HepG2 (cell line): Measurements from ENCODE around the gene POC1B. TPM values are rescaled to one million over a fixed set of nuclear protein-coding genes. Genes with fewer than 3 reads are reported as not detected.

Experiments
- AKNA ChIP-seq: sonication (generic); formaldehyde crosslinking; IDR thresholded peaks from 2 replicates; pipeline ENCODE4 v1.4.0; 2020; ENCODE audit warnings: missing genetic modification reagents, borderline replicate concordance
- FOXK2 ChIP-seq: fragments of 450-650 bp; IDR thresholded peaks from 2 replicates; pipeline ENCODE4 v1.6.1; 2016
- NFRKB ChIP-seq: fragments of 450-650 bp; IDR thresholded peaks from 2 replicates; pipeline ENCODE4 v1.6.1; 2017
- SOX6 ChIP-seq, 2 experiments: fragments of 450-650 bp in 1 of 2; sonication (generic) in 1 of 2; formaldehyde crosslinking in 1 of 2; IDR thresholded peaks; 2 replicates each; pipeline versions ENCODE4 v1.4.0 to v1.6.1; 2017 to 2020; ENCODE audit warnings: antibody characterized with exemption in 1 of 2, mild to moderate bottlenecking in 1 of 2, missing genetic modification reagents in 1 of 2
- TARDBP ChIP-seq: sonication (generic); formaldehyde crosslinking; IDR thresholded peaks from 2 replicates; pipeline ENCODE4 v1.8.0; 2022; ENCODE audit warnings: mild to moderate bottlenecking, missing genetic modification reagents
- WIZ ChIP-seq: sonication (generic); formaldehyde crosslinking; IDR thresholded peaks from 2 replicates; pipeline ENCODE4 v1.5.1; 2020; ENCODE audit warnings: mild to moderate bottlenecking, missing genetic modification reagents
- polyA plus RNA-seq, 8 experiments: library from polyadenylated mRNA; depleted of rRNA in 3 of 8; stranded (reverse) in 7 of 8; unstranded in 1 of 8; fragments of >200 nt; fragmentation: Illumina TruSeq in 4 of 8; extraction: Trizol in 4 of 8; gene quantifications; 2 replicates each; pipeline versions ENCODE4 v1.2.1 to v1.2.3, GENCODE V29; 2011 to 2016; ENCODE audit warnings: low read depth in 4 of 8, missing spikeins in 1 of 8, mixed read lengths in 1 of 8; ENCODE audit not compliant: insufficient read depth in 1 of 8
- total RNA-seq, 5 experiments: library from RNA; depleted of rRNA; stranded (reverse); fragments of >200 nt; fragmentation: Illumina TruSeq; extraction: Trizol; gene quantifications; 2 replicates each; pipeline ENCODE4 v1.2.3, GENCODE V29; 2016; ENCODE audit warnings: low read depth in 1 of 5
- TF ChIP-seq, protein P1 (sequence below): sonication (generic); formaldehyde crosslinking; IDR thresholded peaks from one replicate; pipeline ENCODE4 v1.5.1; 2020; ENCODE audit warnings: mild to moderate bottlenecking, missing genetic modification reagents; ENCODE audit errors: not compliant biosample characterization
- TF ChIP-seq, protein P2 (sequence below): sonication (generic); formaldehyde crosslinking; conservative IDR thresholded peaks from 2 replicates; pipeline ENCODE4 v1.4.0; 2020; ENCODE audit warnings: missing genetic modification reagents
- TF ChIP-seq, protein P3 (sequence below): sonication (generic); formaldehyde crosslinking; IDR thresholded peaks from 2 replicates; pipeline ENCODE4 v1.4.0; 2020; ENCODE audit warnings: missing genetic modification reagents, borderline replicate concordance

The POC1B gene
- total and polyA plus RNA-seq, 2 of the 13 experiments (the other 11 are each of a cell fraction or from before 2014, with no cell fraction given), result 9.3 to 11.0 TPM

- TF ChIP-seq WIZ (CRISPR knock-in tag) (no peak), FOXK2 (no peak), SOX6 (IDR thresholded peaks at IDR 0.05) (no peak), SOX6 (CRISPR knock-in tag; IDR thresholded peaks at IDR 0.05) (peak; percentile 91), TARDBP (CRISPR knock-in tag) (peak; percentile 69), NFRKB (no peak), AKNA (CRISPR knock-in tag) (no peak)
- TF ChIP-seq, protein P1, sequence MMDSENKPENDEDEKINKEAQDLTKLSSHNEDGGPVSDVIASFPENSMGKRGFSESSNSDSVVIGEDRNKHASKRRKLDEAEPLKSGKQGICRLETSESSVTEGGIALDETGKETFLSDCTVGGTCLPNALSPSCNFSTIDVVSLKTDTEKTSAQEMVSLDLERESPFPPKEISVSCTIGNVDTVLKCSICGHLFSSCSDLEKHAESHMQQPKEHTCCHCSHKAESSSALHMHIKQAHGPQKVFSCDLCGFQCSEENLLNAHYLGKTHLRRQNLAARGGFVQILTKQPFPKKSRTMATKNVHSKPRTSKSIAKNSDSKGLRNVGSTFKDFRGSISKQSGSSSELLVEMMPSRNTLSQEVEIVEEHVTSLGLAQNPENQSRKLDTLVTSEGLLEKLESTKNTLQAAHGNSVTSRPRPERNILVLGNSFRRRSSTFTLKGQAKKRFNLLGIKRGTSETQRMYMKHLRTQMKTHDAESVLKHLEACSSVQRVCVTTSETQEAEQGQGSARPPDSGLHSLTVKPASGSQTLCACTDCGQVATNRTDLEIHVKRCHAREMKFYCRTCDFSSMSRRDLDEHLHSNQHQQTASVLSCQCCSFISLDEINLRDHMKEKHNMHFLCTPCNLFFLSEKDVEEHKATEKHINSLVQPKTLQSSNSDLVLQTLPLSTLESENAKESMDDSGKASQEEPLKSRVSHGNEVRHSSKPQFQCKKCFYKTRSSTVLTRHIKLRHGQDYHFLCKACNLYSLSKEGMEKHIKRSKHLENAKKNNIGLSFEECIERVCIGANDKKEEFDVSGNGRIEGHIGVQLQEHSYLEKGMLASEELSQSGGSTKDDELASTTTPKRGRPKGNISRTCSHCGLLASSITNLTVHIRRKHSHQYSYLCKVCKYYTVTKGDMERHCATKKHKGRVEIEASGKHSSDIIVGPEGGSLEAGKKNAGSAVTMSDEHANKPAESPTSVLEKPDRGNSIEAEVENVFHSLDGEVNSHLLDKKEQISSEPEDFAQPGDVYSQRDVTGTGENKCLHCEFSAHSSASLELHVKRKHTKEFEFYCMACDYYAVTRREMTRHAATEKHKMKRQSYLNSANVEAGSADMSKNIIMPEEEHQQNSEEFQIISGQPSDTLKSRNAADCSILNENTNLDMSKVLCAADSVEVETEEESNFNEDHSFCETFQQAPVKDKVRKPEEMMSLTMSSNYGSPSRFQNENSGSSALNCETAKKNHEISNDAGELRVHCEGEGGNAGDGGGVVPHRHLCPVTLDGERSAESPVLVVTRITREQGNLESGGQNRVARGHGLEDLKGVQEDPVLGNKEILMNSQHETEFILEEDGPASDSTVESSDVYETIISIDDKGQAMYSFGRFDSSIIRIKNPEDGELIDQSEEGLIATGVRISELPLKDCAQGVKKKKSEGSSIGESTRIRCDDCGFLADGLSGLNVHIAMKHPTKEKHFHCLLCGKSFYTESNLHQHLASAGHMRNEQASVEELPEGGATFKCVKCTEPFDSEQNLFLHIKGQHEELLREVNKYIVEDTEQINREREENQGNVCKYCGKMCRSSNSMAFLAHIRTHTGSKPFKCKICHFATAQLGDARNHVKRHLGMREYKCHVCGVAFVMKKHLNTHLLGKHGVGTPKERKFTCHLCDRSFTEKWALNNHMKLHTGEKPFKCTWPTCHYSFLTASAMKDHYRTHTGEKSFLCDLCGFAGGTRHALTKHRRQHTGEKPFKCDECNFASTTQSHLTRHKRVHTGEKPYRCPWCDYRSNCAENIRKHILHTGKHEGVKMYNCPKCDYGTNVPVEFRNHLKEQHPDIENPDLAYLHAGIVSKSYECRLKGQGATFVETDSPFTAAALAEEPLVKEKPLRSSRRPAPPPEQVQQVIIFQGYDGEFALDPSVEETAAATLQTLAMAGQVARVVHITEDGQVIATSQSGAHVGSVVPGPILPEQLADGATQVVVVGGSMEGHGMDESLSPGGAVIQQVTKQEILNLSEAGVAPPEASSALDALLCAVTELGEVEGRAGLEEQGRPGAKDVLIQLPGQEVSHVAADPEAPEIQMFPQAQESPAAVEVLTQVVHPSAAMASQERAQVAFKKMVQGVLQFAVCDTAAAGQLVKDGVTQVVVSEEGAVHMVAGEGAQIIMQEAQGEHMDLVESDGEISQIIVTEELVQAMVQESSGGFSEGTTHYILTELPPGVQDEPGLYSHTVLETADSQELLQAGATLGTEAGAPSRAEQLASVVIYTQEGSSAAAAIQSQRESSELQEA (CRISPR knock-in tag), result no peak
- TF ChIP-seq, protein P2, sequence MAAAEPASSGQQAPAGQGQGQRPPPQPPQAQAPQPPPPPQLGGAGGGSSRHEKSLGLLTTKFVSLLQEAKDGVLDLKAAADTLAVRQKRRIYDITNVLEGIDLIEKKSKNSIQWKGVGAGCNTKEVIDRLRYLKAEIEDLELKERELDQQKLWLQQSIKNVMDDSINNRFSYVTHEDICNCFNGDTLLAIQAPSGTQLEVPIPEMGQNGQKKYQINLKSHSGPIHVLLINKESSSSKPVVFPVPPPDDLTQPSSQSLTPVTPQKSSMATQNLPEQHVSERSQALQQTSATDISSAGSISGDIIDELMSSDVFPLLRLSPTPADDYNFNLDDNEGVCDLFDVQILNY (CRISPR knock-in tag), result no peak
- TF ChIP-seq, protein P3, sequence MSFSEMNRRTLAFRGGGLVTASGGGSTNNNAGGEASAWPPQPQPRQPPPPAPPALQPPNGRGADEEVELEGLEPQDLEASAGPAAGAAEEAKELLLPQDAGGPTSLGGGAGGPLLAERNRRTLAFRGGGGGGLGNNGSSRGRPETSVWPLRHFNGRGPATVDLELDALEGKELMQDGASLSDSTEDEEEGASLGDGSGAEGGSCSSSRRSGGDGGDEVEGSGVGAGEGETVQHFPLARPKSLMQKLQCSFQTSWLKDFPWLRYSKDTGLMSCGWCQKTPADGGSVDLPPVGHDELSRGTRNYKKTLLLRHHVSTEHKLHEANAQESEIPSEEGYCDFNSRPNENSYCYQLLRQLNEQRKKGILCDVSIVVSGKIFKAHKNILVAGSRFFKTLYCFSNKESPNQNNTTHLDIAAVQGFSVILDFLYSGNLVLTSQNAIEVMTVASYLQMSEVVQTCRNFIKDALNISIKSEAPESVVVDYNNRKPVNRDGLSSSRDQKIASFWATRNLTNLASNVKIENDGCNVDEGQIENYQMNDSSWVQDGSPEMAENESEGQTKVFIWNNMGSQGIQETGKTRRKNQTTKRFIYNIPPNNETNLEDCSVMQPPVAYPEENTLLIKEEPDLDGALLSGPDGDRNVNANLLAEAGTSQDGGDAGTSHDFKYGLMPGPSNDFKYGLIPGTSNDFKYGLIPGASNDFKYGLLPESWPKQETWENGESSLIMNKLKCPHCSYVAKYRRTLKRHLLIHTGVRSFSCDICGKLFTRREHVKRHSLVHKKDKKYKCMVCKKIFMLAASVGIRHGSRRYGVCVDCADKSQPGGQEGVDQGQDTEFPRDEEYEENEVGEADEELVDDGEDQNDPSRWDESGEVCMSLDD (CRISPR knock-in tag), result no peak
Observed at GRCh38 chr12:89391726-89392336, 134.0 kb downstream of the POC1B start (continued).
